ENCODE measurements around the gene CIB2.

The CIB2 gene

GRCh38 chr15:78103406-78104118 is 27.7 kb downstream of the CIB2 start:
- Mint-ChIP-seq H3K4me3 (peak overlapping the region; percentile 70 to 71), H3K9me3 (no peaks in the 10 kb centered on the region), H3K4me1 (peaks cover 64% of the 10 kb centered on the region), H3K27me3 (no peaks in the 10 kb centered on the region), H3K27ac (peak overlapping the region; percentile 95 to 96)
- ATAC-seq (peak; percentile 92), DNase-seq (peak; percentile 66 to 87)

GRCh38 chr15:78102741-78103140 is 28.5 kb downstream of the CIB2 start:
- ATAC-seq = no peak
- no peaks in the 10 kb centered on the region for H3K9me3 Mint-ChIP-seq
- peak overlapping the region; percentile 75 to 96 for H3K27ac Mint-ChIP-seq
- H3K4me3 Mint-ChIP-seq = peak overlapping the region in 1 of 2 donors; percentile 70
- no peak for DNase-seq
- H3K27me3 Mint-ChIP-seq = no peaks in the 10 kb centered on the region
- H3K4me1 Mint-ChIP-seq = peaks cover 56% of the 10 kb centered on the region

- H3K4me3 Mint-ChIP-seq = no peak overlapping the region
- no peak for DNase-seq
- peak overlapping the region in 1 of 2 donors; percentile 75 for H3K27ac Mint-ChIP-seq
- no peak for ATAC-seq
- no peaks in the 10 kb centered on the region for H3K27me3 Mint-ChIP-seq
- H3K4me1 Mint-ChIP-seq = peaks cover 51% of the 10 kb centered on the region
- H3K9me3 Mint-ChIP-seq = no peaks in the 10 kb centered on the region
Observed at GRCh38 chr15:78102211-78102610, 29.0 kb downstream of the CIB2 start.

GRCh38 chr15:78101423-78102105 is 29.7 kb downstream of the CIB2 start:
- Mint-ChIP-seq H3K4me3 (no peak overlapping the region), H3K4me1 (peaks cover 44% of the 10 kb centered on the region), H3K27me3 (no peaks in the 10 kb centered on the region), H3K27ac (peak overlapping the region in 1 of 2 donors; percentile 63), H3K9me3 (no peaks in the 10 kb centered on the region)
- no peak for ATAC-seq
- no peak for DNase-seq

- no peak for ATAC-seq
- DNase-seq = no peak
- Mint-ChIP-seq H3K27me3 (no peaks in the 10 kb centered on the region), H3K4me1 (peaks cover 38% of the 10 kb centered on the region), H3K4me3 (no peak overlapping the region), H3K9me3 (no peaks in the 10 kb centered on the region), H3K27ac (peak overlapping the region; percentile 10 to 63)
Observed at GRCh38 chr15:78100886-78101285, 30.4 kb downstream of the CIB2 start.

GRCh38 chr15:78098131-78098755 is 33.0 kb downstream of the CIB2 start:
- no peak for ATAC-seq
- Mint-ChIP-seq H3K4me1 (peaks cover 13% of the 10 kb centered on the region), H3K4me3 (no peak overlapping the region), H3K27me3 (peaks cover 5% of the 10 kb centered on the region), H3K9me3 (no peaks in the 10 kb centered on the region), H3K27ac (no peak overlapping the region)
- no peak for DNase-seq

GRCh38 chr15:78097667-78098066 is 33.6 kb downstream of the CIB2 start:
- Mint-ChIP-seq H3K4me3 (no peak overlapping the region), H3K4me1 (peaks cover 13% of the 10 kb centered on the region), H3K9me3 (no peaks in the 10 kb centered on the region), H3K27ac (no peak overlapping the region), H3K27me3 (peaks cover 5% of the 10 kb centered on the region)
- no peak for ATAC-seq
- no peak for DNase-seq

- no peak overlapping the region for H3K27ac Mint-ChIP-seq
- ATAC-seq = no peak
- H3K4me1 Mint-ChIP-seq = peaks cover 13% of the 10 kb centered on the region
Observed at GRCh38 chr15:78093242-78094020, 37.8 kb downstream of the CIB2 start.

GRCh38 chr15:78092261-78093041 is 38.8 kb downstream of the CIB2 start, which contains the start of gene SH2D7:
TSS of gene SH2D7 (plus strand) at chr15:78092561. CDS start at chr15:78092585, 24 bp downstream.
- Mint-ChIP-seq H3K9me3 (no peaks in the 10 kb centered on the region), H3K4me1 (peaks cover 19% of the 10 kb centered on the region), H3K27ac (peak within 1 kb of the TSS in 1 of 2 donors; percentile 47), H3K27me3 (peaks cover 12% of the 10 kb centered on the region), H3K4me3 (no peak within 1 kb of the TSS)
- DNase-seq = no peak
- no peak for ATAC-seq

More at GRCh38 chr15:78093242-78094020, 37.8 kb downstream of the CIB2 start:
- DNase-seq = no peak
- Mint-ChIP-seq H3K4me3 (no peak overlapping the region), H3K27me3 (peaks cover 12% of the 10 kb centered on the region), H3K9me3 (no peaks in the 10 kb centered on the region)

GRCh38 chr15:78090422-78091063 is 40.7 kb downstream of the CIB2 start:
- Mint-ChIP-seq H3K27me3 (peaks cover 12% of the 10 kb centered on the region), H3K4me1 (peaks cover 23% of the 10 kb centered on the region), H3K27ac (peak overlapping the region; percentile 1 to 2), H3K4me3 (no peak overlapping the region), H3K9me3 (no peaks in the 10 kb centered on the region)
- no peak for ATAC-seq
- DNase-seq = no peak

- H3K27ac Mint-ChIP-seq = no peak overlapping the region
- peaks cover 7% of the 10 kb centered on the region for H3K27me3 Mint-ChIP-seq
- ATAC-seq (no peak), DNase-seq (no peak)
- H3K4me1 Mint-ChIP-seq = peaks cover 35% of the 10 kb centered on the region
- no peak overlapping the region for H3K4me3 Mint-ChIP-seq
- no peaks in the 10 kb centered on the region for H3K9me3 Mint-ChIP-seq
Observed at GRCh38 chr15:78088773-78089080, 42.5 kb downstream of the CIB2 start.

- Mint-ChIP-seq H3K27me3 (peaks cover 7% of the 10 kb centered on the region), H3K4me1 (peaks cover 37% of the 10 kb centered on the region), H3K4me3 (no peak overlapping the region), H3K27ac (no peak overlapping the region), H3K9me3 (no peaks in the 10 kb centered on the region)
- DNase-seq (no peak), ATAC-seq (no peak)
Observed at GRCh38 chr15:78087951-78088772, 43.1 kb downstream of the CIB2 start.

GRCh38 chr15:78085928-78086327 is 45.3 kb downstream of the CIB2 start:
- no peaks in the 10 kb centered on the region for H3K9me3 Mint-ChIP-seq
- H3K27me3 Mint-ChIP-seq = peaks cover 5% of the 10 kb centered on the region
- ATAC-seq (no peak), DNase-seq (no peak)
- peaks cover 40% of the 10 kb centered on the region for H3K4me1 Mint-ChIP-seq
- H3K4me3 Mint-ChIP-seq = no peak overlapping the region
- peak overlapping the region in 1 of 2 donors; percentile 76 for H3K27ac Mint-ChIP-seq

- Mint-ChIP-seq H3K27me3 (no peaks in the 10 kb centered on the region), H3K4me3 (no peak overlapping the region), H3K9me3 (no peaks in the 10 kb centered on the region), H3K27ac (peak overlapping the region in 1 of 2 donors; percentile 88), H3K4me1 (peaks cover 46% of the 10 kb centered on the region)
- ATAC-seq (no peak), DNase-seq (no peak)
Observed at GRCh38 chr15:78084449-78084750, 46.8 kb downstream of the CIB2 start.

All from stimulated activated naive CD8-positive, alpha-beta T cell treated with anti-CD3 and anti-CD28 coated beads, Interleukin-15, amount 100 ng/mL, for 72 hours (primary cell).